Osteoblast (primary cell): ENCODE measurements around the gene GRHPR. TPM values are rescaled to one million over a fixed set of nuclear protein-coding genes. Genes with fewer than 3 reads are reported as not detected.

Experiments
- DNase-seq: peaks from one replicate; pipeline ENCODE4 v3.0.0; 2011; ENCODE audit warnings: low spot score, mixed read lengths; ENCODE audit not compliant: insufficient read length; ENCODE audit errors: missing footprints
- H2AFZ ChIP-seq: 2 replicates; pipeline ENCODE4 v1.6.0; 2011; ENCODE audit warnings: mild to moderate bottlenecking, low read length
- H3K27ac ChIP-seq: 2 replicates; pipeline ENCODE4 v1.5.1; 2011; ENCODE audit warnings: mild to moderate bottlenecking, low read depth, low read length, moderate library complexity
- H3K27me3 ChIP-seq: 2 replicates; pipeline ENCODE4 v1.6.0; 2012; ENCODE audit warnings: mild to moderate bottlenecking, control low read depth, inconsistent platforms, low read length, moderate library complexity; ENCODE audit not compliant: insufficient read depth
- H3K36me3 ChIP-seq: 2 replicates; pipeline ENCODE4 v1.5.1; 2011; ENCODE audit warnings: mild to moderate bottlenecking, low read length, control low read depth, moderate library complexity; ENCODE audit not compliant: insufficient read depth
- H3K4me1 ChIP-seq: 2 replicates; pipeline ENCODE4 v1.5.1; 2011; ENCODE audit warnings: mild to moderate bottlenecking, low read length, control low read depth, moderate library complexity; ENCODE audit not compliant: insufficient read depth
- H3K4me2 ChIP-seq: 2 replicates; pipeline ENCODE4 v1.6.0; 2011; ENCODE audit warnings: mild to moderate bottlenecking, low read length; ENCODE audit not compliant: insufficient read depth
- H3K4me3 ChIP-seq: fragments of 200-600 bp; sonication (generic); 3 replicates; pipeline ENCODE4 v1.5.1; 2012; ENCODE audit warnings: mild to moderate bottlenecking, low read length, inconsistent platforms; ENCODE audit not compliant: insufficient read depth
- H3K79me2 ChIP-seq: 2 replicates; pipeline ENCODE4 v1.6.0; 2012; ENCODE audit warnings: mild to moderate bottlenecking, low read length, control low read depth, inconsistent platforms; ENCODE audit not compliant: insufficient read depth
- H3K9me3 ChIP-seq: 2 replicates; pipeline ENCODE4 v1.5.1; 2011; ENCODE audit warnings: low read depth, low read length, control low read depth
- H4K20me1 ChIP-seq: 2 replicates; pipeline ENCODE4 v1.6.0; 2012; ENCODE audit warnings: mild to moderate bottlenecking, low read length, control low read depth; ENCODE audit not compliant: insufficient read depth
- CTCF ChIP-seq: IDR thresholded peaks from 2 replicates; pipeline ENCODE4 v1.5.1; 2011; ENCODE audit warnings: mild to moderate bottlenecking, low read depth, low read length, moderate library complexity; ENCODE audit errors: extremely low read depth
- total RNA-seq: library from RNA; depleted of rRNA; stranded (reverse); fragments of >200 nt; gene quantifications from 2 replicates; pipeline ENCODE4 v1.2.3, GENCODE V29; 2012

The GRHPR gene
- total RNA-seq, 1 donor = 165 TPM

GRCh38 chr9:37414503-37414943, 8.0 kb upstream of the GRHPR start:
- Histone ChIP-seq H3K4me1 (peaks cover 7% of the 10 kb centered on the region), H3K36me3 (no peaks in the 10 kb centered on the region), H3K4me3 (no peak overlapping the region), H3K27ac (no peak overlapping the region), H3K27me3 (no peaks in the 10 kb centered on the region), H2AFZ (no peak overlapping the region), H3K4me2 (no peak overlapping the region), H3K9me3 (no peaks in the 10 kb centered on the region), H3K79me2 (no peaks in the 10 kb centered on the region), H4K20me1 (no peaks in the 10 kb centered on the region)
- DNase-seq = no peak
- no peak for TF ChIP-seq CTCF

DNA sequence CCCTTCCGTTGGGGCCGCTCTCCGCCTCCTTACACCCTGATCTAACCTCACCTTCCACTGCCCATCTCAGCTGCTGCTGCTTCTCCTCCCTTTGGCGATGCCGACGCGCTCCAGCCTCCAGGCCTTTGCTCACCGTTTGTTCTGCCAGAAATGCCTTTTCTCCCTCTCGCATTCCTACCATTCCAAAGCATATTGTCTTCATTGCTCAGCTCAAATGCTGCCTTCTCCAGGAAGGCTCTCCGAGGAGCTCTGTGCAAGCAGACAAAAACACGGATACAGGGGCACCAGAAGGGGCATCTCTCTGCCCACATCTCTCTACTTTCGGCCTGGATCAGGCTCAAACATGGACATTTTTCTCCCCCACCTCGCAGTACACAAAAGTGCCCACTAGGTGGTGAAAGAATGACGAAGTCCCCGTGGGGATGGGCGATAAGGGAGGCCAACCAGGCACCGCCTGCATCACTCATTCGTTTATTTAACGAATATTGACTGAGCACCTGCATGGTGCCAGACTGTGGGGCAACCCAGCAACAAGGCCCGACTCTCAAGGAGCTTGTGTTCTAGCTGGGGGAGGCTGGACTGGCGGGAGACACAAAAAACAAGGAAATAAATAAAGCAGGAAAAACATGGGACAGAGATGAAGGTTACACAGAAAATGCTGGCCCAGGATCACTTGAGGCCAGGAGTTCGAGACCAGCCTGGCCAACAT, 7.3 kb upstream of the GRHPR start:
- H3K36me3 ChIP-seq = no peaks in the 10 kb centered on the region
- no peaks in the 10 kb centered on the region for H3K79me2 ChIP-seq
- H3K27ac ChIP-seq = no peak overlapping the region
- peak; percentile 90 for TF ChIP-seq CTCF
- H3K9me3 ChIP-seq = no peaks in the 10 kb centered on the region
- peak overlapping the region; percentile 86 for H2AFZ ChIP-seq
- peak; percentile 93 for DNase-seq
- H3K4me1 ChIP-seq = peaks cover 7% of the 10 kb centered on the region
- H3K4me2 ChIP-seq = peak overlapping the region; percentile 72
- H3K27me3 ChIP-seq = no peaks in the 10 kb centered on the region
- H4K20me1 ChIP-seq = no peaks in the 10 kb centered on the region
- H3K4me3 ChIP-seq = peak overlapping the region; percentile 44

GRCh38 chr9:37417252-37417803, 5.2 kb upstream of the GRHPR start:
- no peaks in the 10 kb centered on the region for H3K27me3 ChIP-seq
- H3K4me3 ChIP-seq = no peak overlapping the region
- no peak for DNase-seq
- no peak overlapping the region for H3K4me2 ChIP-seq
- H3K4me1 ChIP-seq = peaks cover 11% of the 10 kb centered on the region
- H3K27ac ChIP-seq = no peak overlapping the region
- no peaks in the 10 kb centered on the region for H4K20me1 ChIP-seq
- H3K9me3 ChIP-seq = no peaks in the 10 kb centered on the region
- no peak overlapping the region for H2AFZ ChIP-seq
- H3K36me3 ChIP-seq = no peaks in the 10 kb centered on the region
- peaks cover 4% of the 10 kb centered on the region for H3K79me2 ChIP-seq
- TF ChIP-seq CTCF = no peak

DNA sequence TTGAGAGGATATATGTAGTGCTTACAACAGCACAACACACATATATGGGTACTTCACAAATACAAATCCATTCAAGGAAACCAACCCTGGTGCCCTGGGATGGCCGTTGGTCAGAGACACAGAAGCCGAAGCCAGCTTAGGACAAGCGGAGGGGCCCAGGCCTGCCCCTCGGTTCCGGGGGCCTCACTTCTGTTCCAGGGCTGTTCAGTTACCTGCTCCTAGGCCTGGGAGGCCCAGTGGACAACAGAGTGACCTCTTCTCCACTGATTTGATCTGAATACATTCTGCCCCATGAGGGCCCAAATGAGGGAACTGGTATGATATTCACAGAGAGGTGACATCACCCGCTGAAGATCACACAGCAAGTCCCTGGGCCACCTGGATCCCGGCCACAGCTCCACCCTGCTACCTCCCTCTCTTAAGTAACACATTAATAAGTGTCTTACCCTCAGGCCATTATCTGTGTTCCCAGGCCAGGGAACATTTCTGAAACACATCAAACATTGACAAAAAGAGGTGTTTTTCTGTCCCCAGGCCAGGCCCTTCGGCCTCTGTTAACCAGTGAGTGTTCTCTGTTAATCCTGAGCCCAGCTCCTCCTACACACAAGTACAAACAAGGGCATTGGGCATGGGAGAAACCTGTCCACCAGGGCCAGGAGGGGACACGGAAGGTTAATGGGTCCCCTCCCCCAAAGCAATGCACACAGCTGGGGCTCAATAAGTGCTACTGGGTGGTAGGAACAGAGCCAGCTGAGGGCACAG, 4.5 kb upstream of the GRHPR start:
- H3K27me3 ChIP-seq = no peaks in the 10 kb centered on the region
- no peak for TF ChIP-seq CTCF
- H2AFZ ChIP-seq = no peak overlapping the region
- H3K36me3 ChIP-seq = no peaks in the 10 kb centered on the region
- H3K9me3 ChIP-seq = no peaks in the 10 kb centered on the region
- no peaks in the 10 kb centered on the region for H4K20me1 ChIP-seq
- DNase-seq = no peak
- no peak overlapping the region for H3K4me2 ChIP-seq
- H3K4me3 ChIP-seq = no peak overlapping the region
- peaks cover 11% of the 10 kb centered on the region for H3K79me2 ChIP-seq
- no peak overlapping the region for H3K27ac ChIP-seq
- peaks cover 8% of the 10 kb centered on the region for H3K4me1 ChIP-seq
